ENCODE measurements around the gene KDM3A.

- TF ChIP-seq ZNF384 (IDR thresholded peaks at IDR 0.05; ENCODE audit: low read depth, low read length) (no peak), CTCF (IDR thresholded peaks at IDR 0.05 in 2 of 3, conservative IDR thresholded peaks at IDR 0.05 in 1 of 3; ENCODE audit: insufficient read depth in 2 of 3, low read depth in 1 of 3, low read length in 3 of 3) (no peak), ZSCAN29 (IDR thresholded peaks at IDR 0.05) (no peak), ZBTB2 (IDR thresholded peaks at IDR 0.05) (no peak), DMBX1 (CRISPR knock-in tag; IDR thresholded peaks at IDR 0.05; ENCODE audit: borderline replicate concordance) (no peak), NCOA4 (IDR thresholded peaks at IDR 0.05; ENCODE audit: partially characterized antibody) (no peak), TCF3 (CRISPR knock-in tag; IDR thresholded peaks at IDR 0.05) (no peak), NCOA1 (IDR thresholded peaks at IDR 0.05; ENCODE audit: low read depth) (no peak)
Observed at GRCh38 chr2:86488561-86489250, 47.5 kb downstream of the KDM3A start.
